Measurements from ENCODE around the gene KLC1.

DNA sequence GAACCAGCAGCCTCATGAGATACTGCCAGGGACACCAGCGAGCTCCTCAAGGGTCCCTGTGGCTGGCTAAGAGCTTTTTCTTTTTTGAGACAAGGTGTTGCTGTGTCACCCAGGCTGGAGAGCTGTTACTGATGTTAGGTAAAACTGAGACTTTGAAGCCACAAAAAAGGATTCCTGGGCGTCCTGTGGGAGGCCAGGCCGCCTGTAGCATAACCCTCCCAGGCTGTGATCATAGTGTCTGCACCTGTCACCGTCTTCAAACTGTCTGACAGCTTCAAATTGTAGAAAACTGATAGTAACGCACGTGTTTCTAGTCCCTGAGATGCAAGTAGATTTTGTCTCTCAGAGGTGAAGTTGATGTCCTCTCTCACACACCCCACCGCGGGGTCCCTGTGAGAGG, 90.7 kb downstream of the KLC1 start:
- no peak for TF ChIP-seq SMC3 (IDR thresholded peaks at IDR 0.05)
- TF ChIP-seq, protein P1, sequence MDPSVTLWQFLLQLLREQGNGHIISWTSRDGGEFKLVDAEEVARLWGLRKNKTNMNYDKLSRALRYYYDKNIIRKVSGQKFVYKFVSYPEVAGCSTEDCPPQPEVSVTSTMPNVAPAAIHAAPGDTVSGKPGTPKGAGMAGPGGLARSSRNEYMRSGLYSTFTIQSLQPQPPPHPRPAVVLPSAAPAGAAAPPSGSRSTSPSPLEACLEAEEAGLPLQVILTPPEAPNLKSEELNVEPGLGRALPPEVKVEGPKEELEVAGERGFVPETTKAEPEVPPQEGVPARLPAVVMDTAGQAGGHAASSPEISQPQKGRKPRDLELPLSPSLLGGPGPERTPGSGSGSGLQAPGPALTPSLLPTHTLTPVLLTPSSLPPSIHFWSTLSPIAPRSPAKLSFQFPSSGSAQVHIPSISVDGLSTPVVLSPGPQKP (IDR thresholded peaks at IDR 0.05; ENCODE audit: low read depth, low read length): no peak
- TF ChIP-seq POLR2A (IDR thresholded peaks at IDR 0.05; ENCODE audit: low read length): no peak
- TF ChIP-seq, protein P2, sequence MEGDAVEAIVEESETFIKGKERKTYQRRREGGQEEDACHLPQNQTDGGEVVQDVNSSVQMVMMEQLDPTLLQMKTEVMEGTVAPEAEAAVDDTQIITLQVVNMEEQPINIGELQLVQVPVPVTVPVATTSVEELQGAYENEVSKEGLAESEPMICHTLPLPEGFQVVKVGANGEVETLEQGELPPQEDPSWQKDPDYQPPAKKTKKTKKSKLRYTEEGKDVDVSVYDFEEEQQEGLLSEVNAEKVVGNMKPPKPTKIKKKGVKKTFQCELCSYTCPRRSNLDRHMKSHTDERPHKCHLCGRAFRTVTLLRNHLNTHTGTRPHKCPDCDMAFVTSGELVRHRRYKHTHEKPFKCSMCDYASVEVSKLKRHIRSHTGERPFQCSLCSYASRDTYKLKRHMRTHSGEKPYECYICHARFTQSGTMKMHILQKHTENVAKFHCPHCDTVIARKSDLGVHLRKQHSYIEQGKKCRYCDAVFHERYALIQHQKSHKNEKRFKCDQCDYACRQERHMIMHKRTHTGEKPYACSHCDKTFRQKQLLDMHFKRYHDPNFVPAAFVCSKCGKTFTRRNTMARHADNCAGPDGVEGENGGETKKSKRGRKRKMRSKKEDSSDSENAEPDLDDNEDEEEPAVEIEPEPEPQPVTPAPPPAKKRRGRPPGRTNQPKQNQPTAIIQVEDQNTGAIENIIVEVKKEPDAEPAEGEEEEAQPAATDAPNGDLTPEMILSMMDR (IDR thresholded peaks at IDR 0.05): no peak
- TF ChIP-seq KDM1A (IDR thresholded peaks at IDR 0.05; ENCODE audit: low read depth): no peak
- no peak for TF ChIP-seq MYC (IDR thresholded peaks at IDR 0.05; ENCODE audit: borderline replicate concordance, low read length)
- no peak for TF ChIP-seq PHF8 (IDR thresholded peaks at IDR 0.05; ENCODE audit: borderline replicate concordance, low read depth)
- TF ChIP-seq, protein P3, sequence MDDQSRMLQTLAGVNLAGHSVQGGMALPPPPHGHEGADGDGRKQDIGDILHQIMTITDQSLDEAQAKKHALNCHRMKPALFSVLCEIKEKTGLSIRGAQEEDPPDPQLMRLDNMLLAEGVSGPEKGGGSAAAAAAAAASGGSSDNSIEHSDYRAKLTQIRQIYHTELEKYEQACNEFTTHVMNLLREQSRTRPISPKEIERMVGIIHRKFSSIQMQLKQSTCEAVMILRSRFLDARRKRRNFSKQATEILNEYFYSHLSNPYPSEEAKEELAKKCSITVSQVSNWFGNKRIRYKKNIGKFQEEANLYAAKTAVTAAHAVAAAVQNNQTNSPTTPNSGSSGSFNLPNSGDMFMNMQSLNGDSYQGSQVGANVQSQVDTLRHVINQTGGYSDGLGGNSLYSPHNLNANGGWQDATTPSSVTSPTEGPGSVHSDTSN (IDR thresholded peaks at IDR 0.05): no peak
- TF ChIP-seq, protein P4, sequence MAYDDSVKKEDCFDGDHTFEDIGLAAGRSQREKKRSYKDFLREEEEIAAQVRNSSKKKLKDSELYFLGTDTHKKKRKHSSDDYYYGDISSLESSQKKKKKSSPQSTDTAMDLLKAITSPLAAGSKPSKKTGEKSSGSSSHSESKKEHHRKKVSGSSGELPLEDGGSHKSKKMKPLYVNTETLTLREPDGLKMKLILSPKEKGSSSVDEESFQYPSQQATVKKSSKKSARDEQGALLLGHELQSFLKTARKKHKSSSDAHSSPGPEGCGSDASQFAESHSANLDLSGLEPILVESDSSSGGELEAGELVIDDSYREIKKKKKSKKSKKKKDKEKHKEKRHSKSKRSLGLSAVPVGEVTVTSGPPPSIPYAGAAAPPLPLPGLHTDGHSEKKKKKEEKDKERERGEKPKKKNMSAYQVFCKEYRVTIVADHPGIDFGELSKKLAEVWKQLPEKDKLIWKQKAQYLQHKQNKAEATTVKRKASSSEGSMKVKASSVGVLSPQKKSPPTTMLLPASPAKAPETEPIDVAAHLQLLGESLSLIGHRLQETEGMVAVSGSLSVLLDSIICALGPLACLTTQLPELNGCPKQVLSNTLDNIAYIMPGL (CRISPR knock-in tag; IDR thresholded peaks at IDR 0.05; ENCODE audit: borderline replicate concordance): no peak
- no peak for TF ChIP-seq JUN (IDR thresholded peaks at IDR 0.05)

All from A549 (cell line).